Measurements from ENCODE around the gene SAMD8.

SAMD8 gene

DNA sequence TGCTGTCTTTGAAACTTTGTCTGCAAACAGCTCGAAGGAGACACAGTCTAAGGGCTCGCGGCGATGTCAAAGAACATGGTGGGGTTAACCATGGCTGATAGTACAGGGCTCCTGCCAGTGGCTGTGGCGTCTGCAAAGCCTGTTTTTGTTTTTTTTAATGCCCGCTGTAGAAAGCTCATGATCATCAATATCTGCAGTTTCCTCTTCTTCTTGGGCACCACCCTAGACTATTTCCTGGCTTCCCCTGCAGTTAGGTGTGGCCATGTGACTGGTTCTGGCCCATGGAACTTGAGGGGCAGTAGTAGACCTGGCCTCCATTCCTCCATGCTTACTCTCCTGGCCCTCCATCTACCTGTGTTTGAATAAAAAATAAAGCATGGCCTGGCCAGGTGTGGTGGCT is 21.8 kb upstream of the SAMD8 start:
- Histone ChIP-seq H3K9me3 (ENCODE audit: control insufficient read depth, low read depth, low read length) (no peaks in the 10 kb centered on the region), H3K36me3 (ENCODE audit: control insufficient read depth, low read depth, low read length) (no peaks in the 10 kb centered on the region), H3K4me1 (ENCODE audit: control insufficient read depth, low read depth, low read length) (peaks cover 6% of the 10 kb centered on the region), H3K9ac (ENCODE audit: low read length) (no peak overlapping the region), H3K27ac (ENCODE audit: low read length) (no peak overlapping the region), H3K27me3 (ENCODE audit: control insufficient read depth, insufficient read depth, low read length) (no peaks in the 10 kb centered on the region), H3K4me3 (ENCODE audit: low read length) (no peak overlapping the region)

DNA sequence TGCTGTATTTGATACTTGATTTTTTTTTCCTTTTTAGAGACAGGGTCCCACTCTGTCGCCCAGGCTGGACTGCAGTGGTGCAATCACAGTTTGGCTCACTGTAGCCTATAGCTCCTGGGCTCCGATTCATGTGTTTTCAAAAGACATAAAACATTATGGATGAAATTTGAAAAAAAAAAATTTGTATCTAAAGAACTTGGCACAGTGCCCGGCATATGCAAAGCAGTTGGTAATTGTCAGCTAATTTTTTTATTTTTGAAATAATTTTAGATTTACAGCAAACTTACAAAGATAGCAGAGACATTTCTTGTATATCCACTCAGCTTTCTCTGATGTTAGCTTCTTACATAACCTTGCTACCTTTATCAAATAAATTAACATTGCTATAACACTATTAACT is 20.3 kb upstream of the SAMD8 start:
- Histone ChIP-seq H3K9ac (ENCODE audit: low read length) (no peak overlapping the region), H3K27me3 (ENCODE audit: control insufficient read depth, insufficient read depth, low read length) (no peaks in the 10 kb centered on the region), H3K27ac (ENCODE audit: low read length) (no peak overlapping the region), H3K4me3 (ENCODE audit: low read length) (no peak overlapping the region), H3K36me3 (ENCODE audit: control insufficient read depth, low read depth, low read length) (no peaks in the 10 kb centered on the region), H3K4me1 (ENCODE audit: control insufficient read depth, low read depth, low read length) (peaks cover 6% of the 10 kb centered on the region), H3K9me3 (ENCODE audit: control insufficient read depth, low read depth, low read length) (no peaks in the 10 kb centered on the region)

DNA sequence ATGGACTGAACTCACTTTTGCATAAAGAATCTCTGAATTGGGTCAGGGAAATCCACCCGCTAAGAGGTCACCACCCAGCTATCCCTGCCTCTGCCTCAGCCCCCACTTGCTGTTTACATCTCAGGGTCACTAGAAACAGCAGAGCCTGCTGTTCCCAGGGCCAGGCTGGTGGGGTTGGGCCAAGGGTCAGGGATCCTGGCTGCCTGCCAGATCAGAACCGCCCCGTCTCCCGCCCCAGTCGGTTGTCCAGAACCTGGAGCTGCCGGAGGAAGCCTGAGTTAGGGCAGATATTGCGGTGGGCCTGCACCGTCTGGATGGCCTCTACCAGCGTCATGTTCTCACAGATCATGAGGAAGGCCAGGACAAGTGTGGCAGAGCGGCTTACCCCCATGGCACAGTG is 17.0 kb upstream of the SAMD8 start:
- no peaks in the 10 kb centered on the region for H3K9me3 ChIP-seq (ENCODE audit: control insufficient read depth, low read depth, low read length)
- H3K27ac ChIP-seq (ENCODE audit: low read length), result no peak overlapping the region
- no peaks in the 10 kb centered on the region for H3K4me1 ChIP-seq (ENCODE audit: control insufficient read depth, low read depth, low read length)
- no peak overlapping the region for H3K4me3 ChIP-seq (ENCODE audit: low read length)
- no peaks in the 10 kb centered on the region for H3K27me3 ChIP-seq (ENCODE audit: control insufficient read depth, insufficient read depth, low read length)
- no peaks in the 10 kb centered on the region for H3K36me3 ChIP-seq (ENCODE audit: control insufficient read depth, low read depth, low read length)
- H3K9ac ChIP-seq (ENCODE audit: low read length), result no peak overlapping the region

DNA sequence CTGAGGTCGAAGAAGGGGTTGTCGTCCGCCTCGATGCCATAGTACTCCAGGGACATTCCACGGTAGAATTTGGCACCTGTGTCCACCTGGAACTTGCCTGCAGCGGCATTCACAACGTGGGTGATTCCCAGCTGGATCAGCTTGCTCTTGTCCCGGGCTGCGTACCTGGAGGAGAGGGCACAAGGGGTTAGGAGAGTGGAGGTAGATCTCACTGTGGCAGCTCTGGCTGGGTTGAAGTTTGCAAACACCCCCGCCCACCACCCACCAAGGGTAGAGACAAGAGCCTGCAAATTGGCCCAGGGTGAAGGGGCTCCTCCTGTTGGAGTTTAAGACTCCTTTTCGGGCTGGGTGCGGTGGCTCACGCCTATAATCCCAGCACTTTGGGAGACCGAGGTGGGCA is 15.8 kb upstream of the SAMD8 start:
- Histone ChIP-seq H3K9me3 (ENCODE audit: control insufficient read depth, low read depth, low read length) (no peaks in the 10 kb centered on the region), H3K4me3 (ENCODE audit: low read length) (no peak overlapping the region), H3K9ac (ENCODE audit: low read length) (no peak overlapping the region), H3K4me1 (ENCODE audit: control insufficient read depth, low read depth, low read length) (peaks cover 6% of the 10 kb centered on the region), H3K36me3 (ENCODE audit: control insufficient read depth, low read depth, low read length) (no peaks in the 10 kb centered on the region), H3K27ac (ENCODE audit: low read length) (no peak overlapping the region), H3K27me3 (ENCODE audit: control insufficient read depth, insufficient read depth, low read length) (no peaks in the 10 kb centered on the region)

DNA sequence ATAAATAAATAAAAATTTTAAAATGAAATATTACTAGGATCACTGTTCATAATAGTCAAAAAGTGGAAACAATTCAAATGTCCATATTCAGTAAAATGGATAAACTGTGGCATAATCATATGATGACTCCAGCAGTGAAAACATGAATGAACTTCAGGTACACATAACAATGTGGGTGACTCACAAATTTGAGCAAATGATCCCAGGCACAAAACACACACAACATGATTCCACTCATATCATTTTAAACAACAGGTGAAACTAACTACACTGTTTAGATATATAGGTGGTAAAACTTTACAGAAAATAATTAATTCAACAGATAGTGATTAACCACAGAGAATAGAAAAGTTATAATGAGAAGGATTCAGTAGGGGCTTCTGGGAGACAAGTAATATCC is 14.7 kb upstream of the SAMD8 start:
- H3K4me3 ChIP-seq (ENCODE audit: low read length), result no peak overlapping the region
- no peak overlapping the region for H3K27ac ChIP-seq (ENCODE audit: low read length)
- peaks cover 13% of the 10 kb centered on the region for H3K4me1 ChIP-seq (ENCODE audit: control insufficient read depth, low read depth, low read length)
- no peaks in the 10 kb centered on the region for H3K9me3 ChIP-seq (ENCODE audit: control insufficient read depth, low read depth, low read length)
- H3K27me3 ChIP-seq (ENCODE audit: control insufficient read depth, insufficient read depth, low read length), result no peaks in the 10 kb centered on the region
- no peaks in the 10 kb centered on the region for H3K36me3 ChIP-seq (ENCODE audit: control insufficient read depth, low read depth, low read length)
- H3K9ac ChIP-seq (ENCODE audit: low read length), result no peak overlapping the region

DNA sequence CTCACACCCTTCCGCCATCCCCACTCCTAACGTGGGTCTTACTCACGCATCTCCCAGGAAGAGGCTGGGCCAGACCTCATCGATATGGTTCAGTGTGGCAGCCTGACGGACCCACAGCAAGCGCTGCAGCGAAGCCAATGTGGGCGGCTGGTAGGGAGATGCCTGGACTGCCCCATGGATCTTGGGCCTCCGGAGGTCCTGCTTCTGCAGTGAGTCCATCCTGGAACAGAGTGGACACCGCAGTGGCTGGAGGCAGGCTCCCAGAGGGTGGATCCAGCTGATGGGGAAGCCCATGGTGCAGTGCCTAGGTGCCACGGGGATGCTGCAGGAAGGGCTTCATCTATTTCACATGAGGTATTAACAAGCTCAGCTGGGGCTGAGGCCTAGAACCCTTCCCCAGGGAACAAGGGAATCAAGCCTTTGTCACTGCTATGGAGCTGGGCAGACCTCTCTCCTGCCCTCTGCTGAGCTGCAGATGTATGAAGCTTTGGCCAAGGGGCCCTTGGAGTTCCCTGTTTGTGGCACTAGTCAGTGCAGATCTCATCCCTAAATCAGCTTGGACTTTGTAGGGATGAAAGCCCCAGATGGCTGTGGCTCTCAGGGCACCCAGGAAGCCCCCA is 13.7 kb upstream of the SAMD8 start:
- H3K36me3 ChIP-seq (ENCODE audit: control insufficient read depth, low read depth, low read length), result no peaks in the 10 kb centered on the region
- no peak overlapping the region for H3K4me3 ChIP-seq (ENCODE audit: low read length)
- peaks cover 13% of the 10 kb centered on the region for H3K4me1 ChIP-seq (ENCODE audit: control insufficient read depth, low read depth, low read length)
- no peak overlapping the region for H3K9ac ChIP-seq (ENCODE audit: low read length)
- no peak overlapping the region for H3K27ac ChIP-seq (ENCODE audit: low read length)
- H3K9me3 ChIP-seq (ENCODE audit: control insufficient read depth, low read depth, low read length), result no peaks in the 10 kb centered on the region
- H3K27me3 ChIP-seq (ENCODE audit: control insufficient read depth, insufficient read depth, low read length), result no peaks in the 10 kb centered on the region

DNA sequence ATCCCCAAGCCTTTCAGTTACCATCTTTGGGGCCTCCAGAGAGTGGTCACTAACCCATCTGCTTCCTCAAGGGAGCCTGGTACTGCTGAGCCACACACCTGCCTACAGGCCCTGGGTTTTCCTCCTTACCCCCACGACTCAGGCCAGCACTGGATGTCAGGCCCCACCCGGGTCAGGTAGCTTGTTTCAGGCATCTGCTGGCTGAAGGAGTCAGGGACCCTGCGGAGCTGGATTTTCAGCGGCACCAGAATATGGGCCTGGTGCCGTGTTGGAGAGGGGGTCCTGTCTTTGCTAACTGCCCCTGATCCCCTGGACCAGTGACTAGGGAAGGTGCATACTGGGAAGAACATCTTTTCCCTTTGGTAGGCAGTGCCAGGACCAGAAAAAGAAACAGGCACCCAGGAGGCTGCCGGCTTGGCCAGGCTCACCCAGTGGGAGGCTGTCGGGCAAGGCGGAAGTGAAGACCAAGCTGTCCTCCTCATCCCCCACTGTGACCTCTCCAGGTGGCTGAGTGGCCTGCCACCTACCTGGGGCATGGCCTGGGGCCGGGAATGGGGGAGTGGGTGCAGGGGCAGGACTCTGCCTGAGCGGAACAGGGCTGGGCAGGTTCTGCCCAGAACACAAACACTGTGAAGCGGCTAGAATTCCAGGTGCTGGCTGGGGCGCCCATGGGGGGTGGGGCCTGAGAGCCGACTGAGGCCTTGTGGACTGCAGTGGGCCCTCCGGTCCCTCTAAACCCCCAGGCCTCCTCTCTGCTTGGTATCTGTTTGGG is 12.4 kb upstream of the SAMD8 start:
- peaks cover 13% of the 10 kb centered on the region for H3K4me1 ChIP-seq (ENCODE audit: control insufficient read depth, low read depth, low read length)
- H3K9me3 ChIP-seq (ENCODE audit: control insufficient read depth, low read depth, low read length), result no peaks in the 10 kb centered on the region
- H3K9ac ChIP-seq (ENCODE audit: low read length), result no peak overlapping the region
- no peak overlapping the region for H3K4me3 ChIP-seq (ENCODE audit: low read length)
- H3K27ac ChIP-seq (ENCODE audit: low read length), result no peak overlapping the region
- no peaks in the 10 kb centered on the region for H3K27me3 ChIP-seq (ENCODE audit: control insufficient read depth, insufficient read depth, low read length)
- no peaks in the 10 kb centered on the region for H3K36me3 ChIP-seq (ENCODE audit: control insufficient read depth, low read depth, low read length)

DNA sequence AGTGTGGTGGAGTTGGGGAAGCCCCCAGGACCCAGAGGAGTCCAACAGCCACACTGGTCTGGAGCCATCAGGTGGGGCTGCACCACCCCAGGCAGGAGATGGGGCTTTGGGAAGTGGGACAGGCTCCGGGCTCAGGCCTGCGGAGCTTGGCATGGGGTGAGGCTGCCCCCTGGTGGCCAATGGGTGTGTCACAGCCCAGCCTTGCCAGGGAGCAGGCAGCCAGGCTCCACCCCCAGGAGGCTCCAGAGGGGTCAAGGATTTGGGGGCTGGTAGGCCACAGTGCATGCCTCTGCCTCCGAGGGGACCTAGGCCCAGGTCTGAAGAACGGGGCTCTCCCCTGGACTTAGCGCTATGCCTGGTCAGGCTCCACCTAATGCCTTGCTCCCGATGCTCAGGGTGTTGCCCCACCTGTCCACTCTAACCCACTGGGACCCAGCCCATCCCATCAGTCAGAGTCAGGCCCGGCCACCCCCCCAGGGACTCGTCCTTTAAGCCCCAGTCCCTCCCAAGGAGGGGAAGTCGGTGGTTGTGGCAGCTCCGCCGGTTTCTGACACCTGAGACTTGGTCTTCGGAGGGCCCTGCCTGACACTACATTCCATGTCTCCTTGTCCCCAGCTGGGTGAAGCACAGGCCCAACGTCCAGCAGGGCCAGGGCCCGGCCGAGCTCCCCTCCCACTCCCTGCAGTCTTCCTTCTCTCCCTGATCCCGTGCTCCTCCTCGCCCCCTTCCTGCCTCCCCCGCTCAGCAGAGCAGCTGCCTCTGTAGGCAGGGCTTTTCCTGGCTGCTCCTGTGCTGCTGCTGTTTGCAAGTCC is 11.3 kb upstream of the SAMD8 start:
- Histone ChIP-seq H3K4me1 (ENCODE audit: control insufficient read depth, low read depth, low read length) (peaks cover 13% of the 10 kb centered on the region), H3K9ac (ENCODE audit: low read length) (no peak overlapping the region), H3K36me3 (ENCODE audit: control insufficient read depth, low read depth, low read length) (no peaks in the 10 kb centered on the region), H3K9me3 (ENCODE audit: control insufficient read depth, low read depth, low read length) (no peaks in the 10 kb centered on the region), H3K4me3 (ENCODE audit: low read length) (peak overlapping the region; percentile 10), H3K27ac (ENCODE audit: low read length) (no peak overlapping the region), H3K27me3 (ENCODE audit: control insufficient read depth, insufficient read depth, low read length) (no peaks in the 10 kb centered on the region)

DNA sequence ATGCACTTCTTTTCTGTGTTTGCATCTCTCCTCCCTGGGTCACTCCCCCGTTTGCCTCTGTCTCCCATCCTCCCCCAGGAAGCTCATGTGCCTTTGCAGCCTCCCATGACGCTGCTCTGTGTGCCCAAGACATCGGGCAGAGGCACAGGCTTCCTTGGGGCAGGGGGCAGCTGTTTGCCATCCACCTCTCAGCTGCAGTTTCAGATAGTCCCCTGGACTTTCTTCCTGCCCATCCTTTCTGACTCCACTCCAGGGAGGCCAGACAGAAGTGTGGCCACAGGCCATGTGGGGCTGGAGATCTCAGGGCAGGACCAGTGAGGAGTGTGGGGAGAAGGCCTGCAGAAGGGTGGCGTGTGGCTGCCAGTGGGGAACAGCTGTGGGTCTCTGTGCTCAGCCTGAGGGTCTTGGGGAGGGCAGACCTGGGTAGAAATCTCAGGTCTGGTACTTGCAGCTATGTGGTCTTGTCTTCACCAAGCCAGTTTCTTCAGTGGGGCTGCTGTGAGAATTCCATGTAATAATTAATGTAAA is 10.6 kb upstream of the SAMD8 start:
- no peaks in the 10 kb centered on the region for H3K36me3 ChIP-seq (ENCODE audit: control insufficient read depth, low read depth, low read length)
- no peak overlapping the region for H3K4me3 ChIP-seq (ENCODE audit: low read length)
- H3K9ac ChIP-seq (ENCODE audit: low read length), result no peak overlapping the region
- peaks cover 20% of the 10 kb centered on the region for H3K4me1 ChIP-seq (ENCODE audit: control insufficient read depth, low read depth, low read length)
- no peak overlapping the region for H3K27ac ChIP-seq (ENCODE audit: low read length)
- H3K9me3 ChIP-seq (ENCODE audit: control insufficient read depth, low read depth, low read length), result no peaks in the 10 kb centered on the region
- no peaks in the 10 kb centered on the region for H3K27me3 ChIP-seq (ENCODE audit: control insufficient read depth, insufficient read depth, low read length)

DNA sequence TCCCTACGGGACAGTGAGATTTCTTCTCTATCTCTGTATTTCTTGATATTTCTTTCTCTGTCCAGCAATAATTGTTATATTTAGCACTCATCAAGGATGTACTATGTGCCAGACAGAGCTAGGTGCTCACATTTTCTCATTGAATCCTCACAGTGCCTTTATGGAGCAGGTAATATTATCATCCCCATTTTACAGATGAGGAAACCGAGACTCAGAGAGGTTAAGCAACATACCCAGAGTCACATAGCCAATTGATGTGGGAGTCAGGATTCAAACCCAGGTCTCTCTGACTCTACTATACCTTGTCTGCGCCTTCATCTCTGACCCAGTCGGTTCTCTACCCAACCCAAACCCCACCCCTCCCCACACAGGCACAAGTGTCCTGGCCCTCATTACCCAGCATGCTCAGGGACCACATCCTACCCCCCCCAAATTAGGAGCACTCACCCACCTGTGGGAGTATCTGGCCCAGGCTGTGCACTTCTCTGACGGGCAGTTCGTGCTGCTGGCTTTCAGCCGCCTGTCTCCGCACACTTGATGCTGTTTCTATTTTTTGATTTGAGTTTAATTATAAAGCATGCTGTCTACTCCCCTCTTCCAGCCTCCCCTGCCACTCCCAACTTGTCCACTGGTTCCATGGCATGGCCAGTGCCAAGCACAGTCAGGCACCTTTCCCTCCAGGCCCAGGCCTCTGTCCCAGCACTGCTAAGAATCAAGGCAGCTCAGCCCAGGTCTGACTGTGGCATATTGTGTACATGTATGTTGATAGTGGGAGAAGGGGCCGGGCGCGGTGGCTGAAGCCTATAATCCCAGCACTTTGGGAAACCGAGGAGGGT is 9.8 kb upstream of the SAMD8 start:
- Histone ChIP-seq H3K36me3 (ENCODE audit: control insufficient read depth, low read depth, low read length) (no peaks in the 10 kb centered on the region), H3K9ac (ENCODE audit: low read length) (no peak overlapping the region), H3K27me3 (ENCODE audit: control insufficient read depth, insufficient read depth, low read length) (no peaks in the 10 kb centered on the region), H3K9me3 (ENCODE audit: control insufficient read depth, low read depth, low read length) (no peaks in the 10 kb centered on the region), H3K27ac (ENCODE audit: low read length) (no peak overlapping the region), H3K4me1 (ENCODE audit: control insufficient read depth, low read depth, low read length) (peaks cover 23% of the 10 kb centered on the region), H3K4me3 (ENCODE audit: low read length) (no peak overlapping the region)

All from iPS-18a (cell line).